SU-DHL-6 (cell line): Measurements from ENCODE around the gene FANCD2.
A peak's percentile ranks its signal among the peaks of the same experiment; 100 is the strongest.

Experiments used
- H2AFZ ChIP-seq: fragments of 200-600 bp; sonication (generic); 2 replicates; pipeline ENCODE4 v1.6.1; 2014; ENCODE audit warnings: low read depth, mild to moderate bottlenecking, moderate library complexity, mixed read lengths, antibody characterized with exemption, low read length; ENCODE audit not compliant: severe bottlenecking
- H3F3A ChIP-seq: fragments of 200-600 bp; shearing (Covaris generic); 2 replicates; pipeline ENCODE4 v1.6.0; 2016; ENCODE audit warnings: antibody characterized with exemption, mild to moderate bottlenecking; ENCODE audit not compliant: insufficient read depth
- H3K27ac ChIP-seq: fragments of 200-600 bp; sonication (generic); 2 replicates; pipeline ENCODE4 v1.5.1; 2016; ENCODE audit warnings: low read depth, mild to moderate bottlenecking, low read length, moderate library complexity, mixed read lengths
- H3K27me3 ChIP-seq: fragments of 200-600 bp; sonication (generic), shearing (Covaris generic); 2 replicates; pipeline ENCODE4 v1.6.0; 2014; ENCODE audit warnings: mild to moderate bottlenecking, low read length
- H3K36me3 ChIP-seq: fragments of 200-600 bp; sonication (generic); 2 replicates; pipeline ENCODE4 v1.6.1; 2014; ENCODE audit warnings: mild to moderate bottlenecking, low read length, mixed read lengths
- H3K4me2 ChIP-seq: fragments of 300-600, 200-600 bp; shearing (Covaris generic), sonication (generic); 2 replicates; pipeline ENCODE4 v1.6.0; 2014; ENCODE audit warnings: low read length, low read depth, mild to moderate bottlenecking; ENCODE audit not compliant: poor library complexity, severe bottlenecking
- H3K4me3 ChIP-seq: fragments of 200-600 bp; sonication (generic); 2 replicates; pipeline ENCODE4 v1.5.1; 2014; ENCODE audit warnings: antibody characterized with exemption, low read length, mild to moderate bottlenecking, mixed read lengths; ENCODE audit not compliant: insufficient read depth, poor library complexity, severe bottlenecking
- H3K79me2 ChIP-seq: fragments of 200-600 bp; sonication (generic); 2 replicates; pipeline ENCODE4 v1.6.1; 2014; ENCODE audit warnings: mild to moderate bottlenecking, low read length, moderate library complexity; ENCODE audit not compliant: insufficient read depth
- H3K9ac ChIP-seq: fragments of 200-600 bp; sonication (generic); 2 replicates; pipeline ENCODE4 v1.7.0; 2014; ENCODE audit warnings: mild to moderate bottlenecking, low read length
- H3K9me2 ChIP-seq: fragments of 200-600 bp; sonication (generic); replicated peaks from 2 replicates; pipeline ENCODE4 v1.6.1; 2014; ENCODE audit warnings: low read length; ENCODE audit not compliant: insufficient read depth
- H3K9me3 ChIP-seq: fragments of 200-600 bp; sonication (generic); 2 replicates; pipeline ENCODE4 v1.6.1; 2014; ENCODE audit warnings: low read length, mixed read lengths; ENCODE audit not compliant: insufficient read depth
- H4K20me1 ChIP-seq: fragments of 200-600 bp; sonication (generic); 2 replicates; pipeline ENCODE4 v1.6.1; 2014; ENCODE audit warnings: low read depth, mild to moderate bottlenecking, antibody characterized with exemption, low read length, moderate library complexity, mixed read lengths
- EZH2phosphoT487 ChIP-seq: fragments of 200-600 bp; sonication (generic), shearing (Covaris generic); conservative IDR thresholded peaks from 2 replicates; pipeline ENCODE4 v1.6.1; 2018; ENCODE audit warnings: mild to moderate bottlenecking, antibody characterized with exemption, low read length, moderate library complexity, mixed read lengths
- TF ChIP-seq, protein P1 (sequence below): fragments of 200-600 bp; sonication (generic); IDR thresholded peaks from one replicate; pipeline ENCODE4 v1.5.1; 2017; ENCODE audit warnings: antibody characterized with exemption, mild to moderate bottlenecking, low read length, moderate library complexity; ENCODE audit not compliant: insufficient read depth, poor library complexity, severe bottlenecking

The FANCD2 gene

DNA sequence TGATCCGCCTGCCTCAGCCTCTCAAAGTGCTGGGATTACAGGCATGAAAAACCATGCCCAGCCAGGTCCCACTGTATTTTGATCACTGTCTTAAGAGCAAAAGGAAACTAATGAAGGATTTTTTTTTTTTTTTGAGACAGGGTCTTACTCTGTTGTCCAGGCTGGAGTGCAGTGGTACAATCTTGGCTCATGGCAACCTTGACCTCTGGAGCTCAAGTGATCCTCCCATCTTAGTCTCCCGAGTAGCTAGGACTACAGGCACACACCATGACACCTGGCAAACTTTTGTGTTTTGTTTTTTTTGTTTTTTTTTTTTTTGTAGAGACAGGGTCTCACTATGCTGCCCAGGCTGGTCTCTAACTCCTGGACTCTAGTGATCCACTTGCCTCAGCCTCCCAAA lies 46.0 kb upstream of the FANCD2 start:
- no peaks in the 10 kb centered on the region for H4K20me1 ChIP-seq
- no peak overlapping the region for H2AFZ ChIP-seq
- H3K27me3 ChIP-seq, result no peaks in the 10 kb centered on the region
- peaks cover 17% of the 10 kb centered on the region; the same call in 1 of the 2 replicates for H3K79me2 ChIP-seq
- no peak overlapping the region for H3K4me2 ChIP-seq
- TF ChIP-seq, protein P1, sequence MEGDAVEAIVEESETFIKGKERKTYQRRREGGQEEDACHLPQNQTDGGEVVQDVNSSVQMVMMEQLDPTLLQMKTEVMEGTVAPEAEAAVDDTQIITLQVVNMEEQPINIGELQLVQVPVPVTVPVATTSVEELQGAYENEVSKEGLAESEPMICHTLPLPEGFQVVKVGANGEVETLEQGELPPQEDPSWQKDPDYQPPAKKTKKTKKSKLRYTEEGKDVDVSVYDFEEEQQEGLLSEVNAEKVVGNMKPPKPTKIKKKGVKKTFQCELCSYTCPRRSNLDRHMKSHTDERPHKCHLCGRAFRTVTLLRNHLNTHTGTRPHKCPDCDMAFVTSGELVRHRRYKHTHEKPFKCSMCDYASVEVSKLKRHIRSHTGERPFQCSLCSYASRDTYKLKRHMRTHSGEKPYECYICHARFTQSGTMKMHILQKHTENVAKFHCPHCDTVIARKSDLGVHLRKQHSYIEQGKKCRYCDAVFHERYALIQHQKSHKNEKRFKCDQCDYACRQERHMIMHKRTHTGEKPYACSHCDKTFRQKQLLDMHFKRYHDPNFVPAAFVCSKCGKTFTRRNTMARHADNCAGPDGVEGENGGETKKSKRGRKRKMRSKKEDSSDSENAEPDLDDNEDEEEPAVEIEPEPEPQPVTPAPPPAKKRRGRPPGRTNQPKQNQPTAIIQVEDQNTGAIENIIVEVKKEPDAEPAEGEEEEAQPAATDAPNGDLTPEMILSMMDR, result no peak
- no peak for TF ChIP-seq EZH2phosphoT487
- H3K9me2 ChIP-seq, result no peaks in the 10 kb centered on the region
- H3K27ac ChIP-seq, result no peak overlapping the region
- H3F3A ChIP-seq, result no peaks in the 10 kb centered on the region
- no peaks in the 10 kb centered on the region for H3K36me3 ChIP-seq
- no peak overlapping the region for H3K9ac ChIP-seq
- no peaks in the 10 kb centered on the region for H3K9me3 ChIP-seq
- H3K4me3 ChIP-seq, result no peak overlapping the region

DNA sequence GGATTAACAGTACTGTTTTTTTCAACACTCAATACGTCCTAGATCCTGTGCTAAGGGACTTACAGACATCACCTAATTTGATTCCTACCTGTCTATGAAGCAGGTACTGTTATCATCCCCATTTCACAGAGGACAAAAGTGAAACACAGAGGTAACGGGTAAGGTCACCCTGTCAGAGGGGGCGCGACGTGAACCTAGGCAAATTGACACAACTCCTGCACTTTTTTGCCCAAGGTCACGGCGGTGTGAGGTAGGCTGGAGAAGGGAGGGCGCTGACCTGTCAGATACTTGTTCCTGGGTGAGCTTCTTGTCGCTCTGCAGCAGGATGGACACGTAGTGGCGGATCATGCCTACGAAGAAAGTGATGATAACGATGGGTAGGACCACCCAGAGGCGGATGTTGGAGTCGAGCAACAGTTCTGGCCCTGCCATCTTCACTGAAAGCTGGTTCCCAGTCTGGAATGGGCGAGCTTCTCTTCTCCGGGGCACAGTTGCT lies 40.0 kb upstream of the FANCD2 start:
- H4K20me1 ChIP-seq, result no peaks in the 10 kb centered on the region
- TF ChIP-seq, protein P1, result no peak
- TF ChIP-seq EZH2phosphoT487, result no peak
- H3F3A ChIP-seq, result no peaks in the 10 kb centered on the region
- no peaks in the 10 kb centered on the region for H3K27me3 ChIP-seq
- no peaks in the 10 kb centered on the region for H3K9me2 ChIP-seq
- peak overlapping the region; percentile 94 for H3K4me3 ChIP-seq
- H3K36me3 ChIP-seq, result no peaks in the 10 kb centered on the region
- peak overlapping the region; percentile 82 for H3K9ac ChIP-seq
- no peaks in the 10 kb centered on the region for H3K9me3 ChIP-seq
- peaks cover 60% of the 10 kb centered on the region for H3K79me2 ChIP-seq
- H3K4me2 ChIP-seq, result peak overlapping the region; percentile 71
- H2AFZ ChIP-seq, result peak overlapping the region; percentile 28
- peak overlapping the region; percentile 18; the same call in 1 of the 2 replicates for H3K27ac ChIP-seq

DNA sequence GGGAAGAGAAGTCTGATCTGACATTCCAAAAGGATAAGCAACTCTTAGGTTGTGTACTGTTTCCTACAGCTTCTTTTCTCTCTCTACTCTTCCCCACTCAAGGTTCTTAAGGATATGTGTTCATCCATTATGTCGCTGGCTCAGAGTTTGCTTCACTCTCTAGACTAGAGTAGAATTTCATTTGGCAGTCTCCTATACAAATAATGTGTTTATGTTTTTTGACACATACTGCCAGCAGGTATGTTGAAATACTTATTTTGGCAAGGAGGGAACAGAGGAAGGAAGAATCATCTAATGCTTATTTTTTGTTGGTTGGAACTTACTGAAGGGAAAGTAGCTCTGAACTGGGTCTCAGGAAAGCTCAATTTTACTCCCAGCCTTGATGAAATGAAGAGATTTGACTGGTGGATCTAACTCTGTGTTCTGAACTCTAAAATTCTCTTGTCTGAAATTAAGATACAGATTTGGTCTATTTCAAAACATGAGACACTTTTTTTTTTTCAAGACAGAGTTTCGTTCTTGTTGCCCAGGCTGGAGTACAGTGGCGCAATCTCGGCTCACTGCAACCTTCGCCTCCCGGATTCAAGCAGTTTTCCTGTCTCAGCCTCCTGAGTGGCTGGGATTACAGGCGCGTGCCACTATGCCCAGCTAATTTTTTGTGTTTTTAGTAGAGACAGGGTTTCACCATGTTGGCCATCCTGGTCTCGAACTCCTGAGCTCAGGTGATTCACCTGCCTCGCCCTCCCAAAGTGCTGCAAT lies 32.0 kb upstream of the FANCD2 start:
- no peak overlapping the region for H3K27ac ChIP-seq
- no peak overlapping the region for H3K9ac ChIP-seq
- TF ChIP-seq, protein P1, result no peak
- TF ChIP-seq EZH2phosphoT487, result no peak
- H3K79me2 ChIP-seq, result peaks cover 61% of the 10 kb centered on the region
- H3K9me2 ChIP-seq, result no peaks in the 10 kb centered on the region
- peaks cover 20% of the 10 kb centered on the region for H3K36me3 ChIP-seq
- no peak overlapping the region for H3K4me2 ChIP-seq
- no peaks in the 10 kb centered on the region for H3K27me3 ChIP-seq
- no peak overlapping the region for H2AFZ ChIP-seq
- peaks cover 3% of the 10 kb centered on the region; the same call in 1 of the 2 replicates for H4K20me1 ChIP-seq
- no peak overlapping the region for H3K4me3 ChIP-seq
- peaks cover 7% of the 10 kb centered on the region; the same call in 1 of the 2 replicates for H3F3A ChIP-seq
- H3K9me3 ChIP-seq, result no peaks in the 10 kb centered on the region
